SIG-M5 treated with dmso at 0.1 percent for 504 hours (cell line): Measurements from ENCODE around the gene PIK3R5.

Source experiments
- DNase-seq: peaks from one replicate; lab custom pipeline; 2025; ENCODE audit not compliant: unreplicated experiment; lab: John Stamatoyannopoulos, UW

PIK3R5 gene

DNA sequence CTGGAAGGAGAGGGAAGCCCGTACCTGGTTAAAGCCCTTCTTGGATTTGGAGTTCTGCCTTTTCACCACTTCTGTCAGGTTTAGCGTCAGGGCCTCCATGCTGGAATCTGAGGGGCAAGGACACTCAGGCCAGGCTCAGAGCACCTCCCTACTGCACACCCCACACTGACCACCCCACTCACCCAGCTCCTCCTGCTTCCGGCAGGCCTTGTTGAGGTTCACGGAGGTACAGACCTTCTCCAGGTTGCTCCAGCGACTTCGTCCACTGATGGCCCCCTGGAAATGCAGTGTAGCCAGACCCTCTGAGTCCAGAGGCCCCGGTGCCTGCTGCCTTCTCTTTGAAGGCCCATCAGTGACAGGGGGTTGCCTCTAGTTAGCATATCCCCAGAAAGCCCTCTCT, 83.9 kb downstream of the PIK3R5 start:
- no peak for DNase-seq

DNA sequence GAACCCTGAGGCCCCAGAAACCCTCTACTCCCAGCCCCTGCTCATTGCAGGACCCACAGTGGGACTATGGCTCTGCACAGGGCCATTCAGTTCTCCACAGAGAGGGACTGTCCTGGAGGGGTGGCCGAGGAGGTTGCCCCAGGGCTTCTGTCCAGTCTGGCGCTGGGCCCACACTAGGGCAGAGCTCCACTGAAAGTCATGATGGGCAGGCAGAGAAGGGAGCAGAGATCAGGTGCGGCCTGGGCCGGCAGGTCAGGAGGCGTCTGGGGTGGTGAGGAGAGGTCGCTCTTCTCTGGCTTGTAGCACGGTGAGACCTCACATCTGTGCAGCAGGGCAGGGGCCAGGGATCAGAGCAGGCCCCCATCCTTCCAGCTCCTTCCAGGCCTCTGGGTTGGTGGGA, 85.0 kb downstream of the PIK3R5 start:
- DNase-seq = no peak

DNA sequence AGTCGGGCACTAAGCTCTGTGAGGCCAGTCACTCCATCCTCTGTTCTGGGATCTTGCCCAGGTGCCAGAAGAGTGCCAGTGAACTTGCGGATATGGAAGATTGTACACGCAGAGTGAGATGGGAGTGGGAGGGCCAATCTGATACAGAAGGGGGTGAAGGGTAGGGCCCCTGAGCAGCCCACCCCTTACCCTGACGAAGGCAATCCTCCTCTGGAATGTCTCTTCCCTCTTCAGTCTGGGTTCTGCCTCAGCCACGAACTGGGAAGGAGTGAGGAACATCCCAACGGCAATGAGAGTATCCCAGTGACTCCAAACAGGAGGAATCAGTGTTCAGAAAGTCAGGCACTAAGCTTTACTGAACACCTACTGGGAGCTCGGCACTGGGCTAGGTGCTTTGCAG, 86.1 kb downstream of the PIK3R5 start:
- DNase-seq = no peak

DNA sequence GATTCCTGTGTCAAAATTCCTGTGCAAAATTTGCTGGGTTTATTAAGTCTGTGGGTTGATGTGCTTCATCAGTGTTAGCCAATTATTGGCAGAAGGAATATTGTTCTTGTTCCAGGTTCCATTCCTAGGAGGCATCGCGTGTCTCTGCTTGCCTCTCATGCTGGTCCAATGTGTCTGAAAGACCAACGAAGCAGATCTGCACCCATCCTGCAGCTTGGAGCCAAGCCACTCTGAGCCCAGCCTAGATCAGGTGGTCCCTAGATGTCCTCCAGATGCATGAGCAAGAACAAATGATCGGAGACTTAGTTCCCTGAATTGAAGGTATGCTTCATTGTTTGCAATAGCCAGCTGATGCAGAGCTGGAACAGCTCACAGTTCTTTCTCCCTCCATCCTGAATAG, 87.5 kb downstream of the PIK3R5 start:
- no peak for DNase-seq

DNA sequence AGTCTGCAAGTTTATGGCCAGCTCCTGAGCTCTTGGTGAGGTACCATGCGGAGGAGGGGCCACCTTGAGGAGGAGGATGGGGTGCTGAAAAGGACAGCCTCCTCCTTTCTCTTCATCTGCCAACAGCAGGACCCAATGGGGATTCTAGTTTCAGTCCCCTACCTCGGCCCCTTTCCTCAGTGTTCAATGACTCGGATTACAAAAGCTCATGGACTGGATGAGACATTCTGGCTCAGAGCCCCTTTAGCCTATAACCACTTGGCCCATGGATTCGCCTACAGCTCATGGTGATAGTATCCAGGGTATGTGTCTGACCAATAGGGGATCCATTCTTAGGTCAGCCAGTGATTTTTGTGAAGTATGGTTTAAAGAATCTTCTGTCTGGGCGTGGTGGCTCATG, 89.5 kb downstream of the PIK3R5 start:
- DNase-seq = no peak

DNA sequence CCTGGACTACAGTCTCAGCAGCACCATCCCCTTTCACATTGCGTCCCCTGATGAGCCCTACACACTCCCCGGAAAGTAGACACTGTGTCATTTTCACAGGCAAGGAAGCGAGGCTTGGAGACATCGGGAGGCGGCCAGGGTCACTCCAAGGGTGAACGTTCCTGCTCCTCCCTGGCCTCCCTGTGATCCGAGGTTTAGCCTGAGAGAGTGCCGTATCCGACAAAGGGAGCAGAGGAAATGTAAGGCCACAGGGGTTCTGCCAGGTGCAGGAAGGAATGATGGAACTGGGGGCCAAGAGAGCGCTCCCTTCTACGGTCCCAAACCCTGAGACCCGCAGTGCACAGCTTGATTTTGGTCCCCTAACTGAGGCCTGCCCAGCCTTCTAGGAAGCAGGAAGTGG, 90.1 kb downstream of the PIK3R5 start:
- DNase-seq = no peak

DNA sequence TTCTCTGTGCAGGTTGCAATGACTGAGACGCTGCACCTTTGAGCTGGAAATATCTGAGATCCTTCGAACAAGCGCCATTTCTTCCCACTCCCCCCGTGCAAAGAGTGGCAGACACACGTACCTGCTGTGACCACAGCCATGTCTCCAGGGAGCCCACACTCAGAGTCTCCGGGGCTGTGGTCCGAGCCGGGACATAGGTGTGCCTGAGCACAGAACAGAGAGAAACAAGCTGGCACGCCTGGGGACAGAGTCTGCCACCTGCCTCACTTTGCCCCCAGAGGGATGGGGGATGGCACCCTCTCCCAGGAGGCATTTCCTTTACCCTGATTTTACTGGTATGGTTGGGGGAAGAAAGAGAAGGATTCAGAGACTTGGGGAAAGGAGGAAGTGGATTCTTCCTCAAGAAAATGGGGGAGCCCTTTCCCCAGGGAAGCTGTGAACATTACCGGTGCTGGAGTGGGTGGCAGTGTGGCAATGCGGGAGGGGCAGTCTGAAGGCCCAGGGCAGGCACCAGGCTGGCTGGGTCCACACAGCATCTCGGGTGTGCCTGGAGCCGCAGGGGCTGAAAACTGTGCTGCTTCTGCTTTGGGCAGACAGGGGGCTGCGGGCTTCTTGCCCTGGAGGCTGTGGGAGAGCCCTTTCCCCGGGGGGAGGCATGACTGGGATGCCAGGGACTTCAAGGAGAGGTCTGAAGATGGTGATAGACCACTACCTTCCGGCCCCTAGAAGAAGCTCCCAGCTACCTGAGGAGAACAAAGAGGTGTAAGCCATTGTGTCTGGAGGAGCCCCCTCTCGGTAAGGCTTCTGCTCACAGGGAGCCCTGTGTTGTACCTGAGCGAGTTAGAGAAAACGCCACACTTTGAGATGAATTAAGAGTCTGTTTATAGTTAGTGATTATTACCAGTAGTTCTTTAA, 91.4 kb downstream of the PIK3R5 start:
- DNase-seq = no peak

DNA sequence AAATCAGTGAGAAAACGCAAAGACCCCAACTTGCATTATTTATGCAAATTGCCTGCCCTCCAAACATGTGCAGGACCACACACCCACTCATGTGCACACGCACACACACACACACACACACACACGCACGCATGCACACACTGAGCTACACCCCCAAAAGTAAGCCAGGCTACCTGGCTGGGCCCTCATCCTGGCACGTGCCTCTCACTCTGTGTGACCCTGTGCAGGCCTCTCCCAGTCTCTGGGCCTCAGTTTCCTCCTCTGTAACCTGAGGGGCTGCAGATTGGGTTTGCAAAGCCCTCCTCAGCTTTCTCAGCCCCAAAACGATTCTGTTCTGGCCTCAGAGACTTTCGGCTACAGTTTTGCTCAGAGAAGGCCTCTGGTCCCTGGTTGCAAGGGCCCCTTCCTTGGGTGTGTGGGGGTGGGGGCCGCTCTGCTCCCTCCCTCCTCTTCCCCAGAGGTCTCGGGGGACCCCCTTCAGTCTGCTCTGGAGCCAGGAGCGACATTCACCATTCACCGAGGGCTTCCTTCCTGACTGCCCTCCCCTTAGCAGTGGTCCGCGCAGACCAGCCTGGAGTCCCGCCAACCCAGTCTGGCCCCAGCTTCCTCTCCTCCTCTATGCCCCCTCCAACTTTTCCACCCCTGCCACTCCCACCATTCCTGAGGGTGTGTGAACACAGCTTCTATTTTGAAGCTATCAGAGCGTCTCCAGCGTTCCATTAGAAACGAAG, 92.6 kb downstream of the PIK3R5 start:
- DNase-seq = no peak

DNA sequence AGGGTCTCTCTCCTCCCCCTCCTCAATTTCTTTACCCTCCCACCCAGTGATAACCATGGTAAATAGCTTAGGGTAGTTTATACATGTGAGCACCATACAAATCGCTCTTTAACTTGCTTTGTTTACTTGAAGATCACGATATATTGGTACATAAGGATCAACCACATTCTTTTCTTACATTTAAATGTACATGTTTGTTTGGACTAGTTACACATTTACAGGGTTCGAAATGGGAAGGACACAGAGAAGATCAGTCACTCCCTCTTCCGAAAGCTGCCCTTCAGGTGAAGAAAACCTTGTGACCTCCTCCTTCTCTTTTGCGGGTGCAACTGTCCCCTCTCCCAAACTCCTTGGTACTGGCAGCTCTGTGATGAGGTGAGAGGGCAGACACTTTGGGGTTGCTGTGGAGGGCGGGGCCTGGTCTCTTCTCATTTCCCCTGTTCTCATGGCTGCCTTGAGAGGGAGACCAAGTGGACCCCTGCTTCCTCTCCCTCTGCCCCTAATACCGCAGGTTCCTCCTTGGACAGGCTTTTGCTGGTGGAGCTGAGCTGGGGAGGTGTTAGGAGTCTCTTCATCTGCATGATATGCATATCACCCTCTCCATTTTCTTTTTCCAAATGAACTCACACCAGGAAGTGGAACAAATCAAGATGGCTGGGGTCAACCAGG, 93.3 kb downstream of the PIK3R5 start:
- DNase-seq = peak; percentile 18

DNA sequence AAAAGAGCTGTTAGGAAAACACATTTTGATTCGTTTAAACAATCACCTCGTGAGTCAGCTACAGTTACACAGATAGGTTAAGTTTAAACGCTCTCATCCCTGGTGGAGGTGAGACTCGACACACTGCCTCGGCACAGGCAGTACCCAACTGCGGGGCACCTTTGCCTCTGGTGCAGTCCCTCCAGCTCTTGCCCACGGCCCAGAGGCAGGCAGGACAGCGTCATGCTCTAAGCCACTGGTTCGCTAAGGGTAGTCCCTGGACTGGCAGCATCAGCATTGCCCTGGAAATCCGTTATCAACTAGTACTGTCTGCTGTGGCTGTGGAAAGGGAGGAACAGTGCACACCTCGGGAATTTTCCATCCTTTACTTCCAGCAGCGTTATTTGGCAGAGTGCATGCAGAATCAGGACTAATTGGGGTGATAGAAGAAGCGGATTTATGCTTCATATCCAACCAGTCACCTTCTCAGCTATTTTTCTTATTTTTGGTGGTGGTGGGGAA, 94.4 kb downstream of the PIK3R5 start:
- DNase-seq = no peak

DNA sequence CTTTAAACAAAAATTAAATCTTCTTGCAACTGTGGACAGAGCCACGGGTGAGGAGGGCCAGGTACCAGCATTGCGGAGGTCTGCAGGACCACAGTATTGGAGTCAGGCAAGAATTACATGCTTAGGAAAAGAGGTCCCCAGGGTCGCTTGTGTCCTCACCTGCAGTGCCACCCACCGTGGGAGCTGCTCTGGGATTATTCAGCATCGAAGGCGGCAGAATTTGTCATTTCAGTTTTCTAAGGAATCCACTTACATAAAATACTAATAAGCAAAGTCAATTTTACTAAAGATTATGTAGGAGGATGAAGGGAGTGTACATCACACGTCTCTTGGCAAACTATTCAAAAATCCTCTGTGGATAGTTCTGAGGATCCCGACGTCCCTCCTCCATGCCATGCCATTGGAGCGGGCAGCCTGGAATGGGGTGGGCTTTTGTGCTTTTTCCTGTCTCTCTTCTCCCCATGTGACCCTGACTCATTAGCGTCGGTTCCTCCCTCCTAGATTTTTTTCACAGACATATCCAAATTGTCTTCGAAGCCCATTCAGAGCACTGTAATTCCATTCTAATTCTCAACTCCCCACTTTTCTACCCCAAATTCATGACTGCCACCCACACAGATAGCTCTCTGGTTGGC, 95.0 kb downstream of the PIK3R5 start:
- DNase-seq = no peak

DNA sequence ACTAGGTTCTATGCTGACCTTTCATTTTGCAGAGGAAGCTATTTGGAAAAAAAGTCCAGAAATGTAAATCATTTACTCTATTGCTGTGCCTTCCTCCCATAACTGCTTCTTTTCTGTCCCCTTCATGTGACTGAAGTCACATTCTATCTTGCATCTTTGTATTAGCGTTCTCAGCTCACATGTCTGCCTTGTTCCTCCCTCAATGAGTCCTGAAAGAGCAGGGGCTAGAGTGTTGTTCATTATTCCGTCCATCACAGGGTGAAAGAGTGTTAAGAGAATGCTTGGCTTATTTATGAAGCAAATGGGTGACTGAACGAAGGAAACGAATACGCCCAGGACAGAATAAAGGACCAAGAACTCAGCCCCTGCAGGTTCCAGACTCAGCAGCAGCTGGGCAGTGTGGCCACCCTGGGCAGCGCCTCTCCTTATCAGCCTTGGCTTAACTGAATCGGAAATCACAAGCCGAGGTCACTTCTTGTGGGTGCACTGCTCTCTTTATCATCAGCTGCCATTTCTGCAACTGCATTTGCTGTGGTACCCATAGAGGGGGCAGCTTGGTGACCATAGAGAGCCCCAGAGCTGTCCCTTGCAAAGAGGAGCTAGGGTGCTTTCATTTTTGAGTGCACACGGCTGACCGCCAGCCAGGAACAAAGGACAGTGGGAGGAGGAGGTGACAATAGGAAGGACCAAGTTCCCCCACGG, 96.2 kb downstream of the PIK3R5 start:
- DNase-seq = no peak

DNA sequence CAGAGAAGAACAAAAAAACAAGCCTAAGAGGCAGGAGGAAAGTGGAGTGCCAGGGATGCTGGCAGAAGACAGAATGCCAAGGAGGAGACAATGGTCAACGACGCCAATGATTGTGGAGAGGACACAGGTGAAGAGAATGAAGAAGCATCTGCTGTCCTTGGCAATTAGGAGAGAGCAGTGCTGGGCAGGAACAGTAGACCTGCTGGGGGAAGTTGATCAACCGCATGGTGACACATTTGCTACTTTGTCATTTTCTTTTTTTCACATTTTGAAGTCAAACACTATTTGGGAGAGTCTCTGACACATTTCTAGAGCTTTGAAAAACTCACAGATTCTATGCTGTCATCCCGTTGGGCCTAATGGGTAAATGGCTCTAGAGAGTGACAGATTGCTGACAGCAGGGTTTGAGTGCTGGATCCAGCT, 97.0 kb downstream of the PIK3R5 start:
- DNase-seq = no peak

DNA sequence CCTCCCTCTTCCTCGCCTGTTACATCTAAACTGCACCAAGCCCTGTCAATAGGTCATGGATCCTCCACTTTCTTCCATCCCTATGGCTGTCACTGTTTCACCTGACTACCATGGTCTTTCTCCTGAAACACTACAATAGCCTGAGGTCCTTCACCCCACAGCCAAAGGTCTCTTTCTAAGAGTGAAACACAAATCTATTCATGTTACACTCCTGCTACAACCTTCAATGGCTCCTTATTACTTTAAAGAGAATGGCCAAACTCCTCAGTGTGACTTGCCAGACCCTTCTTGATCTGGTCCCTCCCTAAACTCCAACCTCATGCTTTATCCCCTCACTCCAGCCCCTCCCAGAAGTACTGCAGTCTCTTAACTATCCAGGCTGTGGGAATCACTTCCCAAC, 97.4 kb downstream of the PIK3R5 start:
- DNase-seq = no peak

DNA sequence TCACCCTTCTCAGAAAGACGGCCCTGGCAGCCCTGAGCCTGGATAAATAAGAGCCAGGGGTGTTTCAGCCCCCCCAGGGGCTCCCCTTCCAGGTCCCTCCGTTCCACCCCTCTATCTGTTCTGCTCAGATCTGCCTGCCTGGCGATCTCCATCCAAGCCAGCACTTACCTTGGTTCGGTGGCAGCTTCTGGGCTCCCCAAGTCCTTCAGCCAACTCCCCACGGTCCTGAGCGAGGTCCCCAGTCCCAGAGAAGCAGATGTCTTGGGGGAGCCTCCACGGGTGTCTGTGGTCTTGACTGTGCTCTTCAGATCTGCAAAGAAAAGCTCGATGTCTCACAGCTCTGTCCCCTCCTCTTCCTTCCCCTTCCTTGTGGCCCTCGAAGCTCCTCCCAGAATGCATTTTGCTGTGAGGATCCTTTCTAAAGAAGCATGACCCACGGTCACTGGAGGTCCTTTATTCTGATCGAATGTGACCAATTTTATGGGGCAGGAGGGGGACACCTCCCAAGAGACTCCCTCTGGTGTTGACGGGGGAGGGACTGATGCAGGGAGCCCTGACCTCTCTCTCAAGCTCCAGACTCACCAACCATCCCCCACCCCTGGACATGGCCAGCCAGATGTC, 98.0 kb downstream of the PIK3R5 start, which contains the start of gene PIK3R6:
TSS of gene PIK3R6 (minus strand) at position 314 of the 621 bp plus-strand sequence. CDS start 17,880 bp downstream, outside the sequence.
- DNase-seq = no peak

DNA sequence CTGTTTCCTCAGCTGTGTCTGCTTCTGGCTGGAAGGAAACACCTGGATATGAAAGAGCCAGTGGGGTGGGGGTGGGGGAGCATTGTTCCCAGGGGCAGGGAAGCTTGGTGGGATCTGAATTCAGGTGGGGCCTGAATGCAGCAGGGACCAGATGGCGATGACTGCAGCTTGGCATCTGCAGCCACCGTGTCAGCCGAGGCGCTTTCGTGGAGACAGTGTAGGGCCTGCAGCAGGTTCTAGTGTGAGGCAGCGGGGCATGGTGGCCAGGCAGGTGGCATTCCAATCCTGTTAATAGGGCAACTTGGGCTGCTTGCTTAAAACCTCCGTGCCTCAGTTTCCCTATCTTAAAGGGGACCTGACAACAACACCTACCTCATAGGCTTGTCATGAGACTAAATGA, 99.7 kb downstream of the PIK3R5 start:
- no peak for DNase-seq

DNA sequence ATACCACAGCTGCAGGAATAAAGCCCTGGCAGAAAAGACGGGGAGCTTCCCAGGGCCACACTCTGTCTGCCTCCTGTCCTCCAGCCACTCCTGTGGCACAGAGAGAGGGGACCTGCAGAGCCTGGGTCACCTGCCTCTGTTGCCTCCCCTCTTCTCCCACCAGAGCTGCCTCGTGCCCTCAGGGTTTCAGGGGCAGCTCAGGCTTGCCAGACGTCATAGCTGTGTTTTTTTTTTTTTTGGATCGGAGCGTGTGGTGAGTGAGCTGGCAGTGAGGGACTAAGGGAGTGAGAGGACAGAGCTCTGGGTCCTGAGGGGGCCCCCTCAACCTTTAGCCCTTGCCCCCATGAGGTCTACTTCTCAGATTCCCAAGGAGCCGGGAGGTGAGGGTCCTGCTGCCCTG, 100.1 kb downstream of the PIK3R5 start:
- no peak for DNase-seq

DNA sequence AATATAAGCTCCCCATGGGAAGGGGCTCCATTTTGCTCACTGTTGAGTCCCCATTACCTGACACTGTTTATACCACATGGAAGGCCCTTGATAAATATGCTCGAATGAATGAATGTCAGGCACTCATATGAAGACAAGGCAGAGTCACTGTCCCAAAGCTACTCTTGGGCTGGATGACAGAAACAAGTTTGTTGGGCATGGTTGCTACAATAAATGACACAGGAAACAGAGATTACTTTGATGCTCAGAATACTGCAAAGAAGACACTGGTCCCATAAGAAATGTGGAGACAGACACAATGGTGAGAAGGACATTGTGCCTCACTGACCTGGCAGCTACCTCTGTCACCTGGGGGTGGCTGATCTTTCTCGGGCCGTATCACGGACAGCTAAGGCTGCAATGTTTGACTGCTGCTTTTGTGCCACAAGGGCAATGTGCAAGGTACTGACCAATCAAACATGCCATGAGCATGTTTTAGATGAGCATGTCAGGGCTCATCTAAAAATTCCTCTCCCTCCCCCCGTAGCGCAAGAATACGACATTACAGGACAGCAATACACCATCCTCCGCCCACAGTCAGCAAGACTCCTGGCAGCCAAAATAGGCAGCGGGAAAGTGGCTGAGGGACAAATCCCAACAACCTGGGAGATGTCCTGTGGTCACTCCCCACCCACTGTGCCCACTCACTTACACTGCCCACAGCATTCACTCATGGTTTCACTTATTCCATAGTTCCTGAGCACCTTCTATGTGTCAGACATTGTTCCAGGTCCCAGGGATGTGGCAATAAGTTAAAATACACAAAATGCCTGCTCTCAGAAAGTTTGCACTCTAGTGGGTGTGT, 103.1 kb downstream of the PIK3R5 start:
- DNase-seq = no peak
